Smooth muscle cell (in vitro differentiated cells): ENCODE results near the gene C17orf67. TPM values are rescaled to one million over a fixed set of nuclear protein-coding genes. Genes with fewer than 3 reads are reported as not detected.

ENCODE experiments used
- DNase-seq: peaks from one replicate; lab custom pipeline; 2025; ENCODE audit not compliant: unreplicated experiment; lab: John Stamatoyannopoulos, UW
- H2AFZ ChIP-seq: fragments of 200-600 bp; sonication (generic); 2 replicates; pipeline ENCODE4 v1.6.0; 2016; ENCODE audit warnings: antibody characterized with exemption, low read depth, mild to moderate bottlenecking
- H3F3A ChIP-seq: fragments of 200-600 bp; sonication (generic); 2 replicates; pipeline ENCODE4 v1.6.0; 2017; ENCODE audit warnings: antibody characterized with exemption, low read depth
- H3K27ac ChIP-seq: fragments of 200-600 bp; sonication (generic); 2 replicates; pipeline ENCODE4 v1.5.1; 2016; ENCODE audit warnings: low read depth, mild to moderate bottlenecking
- H3K27me3 ChIP-seq: fragments of 200-600 bp; sonication (generic); 2 replicates; pipeline ENCODE4 v1.6.1; 2016; ENCODE audit warnings: low read depth, mild to moderate bottlenecking
- H3K36me3 ChIP-seq: fragments of 200-600 bp; sonication (generic); 2 replicates; pipeline ENCODE4 v1.5.1; 2016; ENCODE audit warnings: low read depth
- H3K4me1 ChIP-seq: fragments of 200-600 bp; sonication (generic); 2 replicates; pipeline ENCODE4 v1.5.1; 2016; ENCODE audit warnings: low read depth
- H3K4me2 ChIP-seq: fragments of 200-600 bp; sonication (generic); 2 replicates; pipeline ENCODE4 v1.6.0; 2016; ENCODE audit warnings: mild to moderate bottlenecking
- H3K4me3 ChIP-seq: fragments of 200-600 bp; sonication (generic); 2 replicates; pipeline ENCODE4 v1.5.1; 2016; ENCODE audit warnings: mild to moderate bottlenecking
- H3K79me2 ChIP-seq: fragments of 200-600 bp; sonication (generic); 2 replicates; pipeline ENCODE4 v1.6.0; 2016; ENCODE audit warnings: low read depth, mild to moderate bottlenecking
- H3K9ac ChIP-seq: fragments of 200-600 bp; sonication (generic); 2 replicates; pipeline ENCODE4 v1.6.0; 2016; ENCODE audit warnings: low read depth
- H3K9me3 ChIP-seq: fragments of 200-600 bp; sonication (generic); replicated peaks from 2 replicates; pipeline ENCODE4 v1.5.1; 2016; ENCODE audit warnings: low read depth
- H4K20me1 ChIP-seq: fragments of 200-600 bp; sonication (generic); 2 replicates; pipeline ENCODE4 v1.6.0; 2016; ENCODE audit warnings: low read depth
- WGBS: methylation state at CpG from one replicate; pipeline ENCODE4 v1.1.7; 2016; ENCODE audit warnings: low lambda C conversion rate; 5-methylcytosine and 5-hydroxymethylcytosine counted together
- polyA plus RNA-seq: library from polyadenylated mRNA; unstranded; fragments of >200 nt; fragmentation: Nextera tagmentation; extraction: Ambion mirVana; gene quantifications from 2 replicates; pipeline ENCODE4 v1.2.1, GENCODE V29; 2016
- total RNA-seq: library from RNA; depleted of rRNA; stranded (reverse); fragments of >200 nt; gene quantifications from 2 replicates; pipeline ENCODE4 v1.2.3, GENCODE V29; 2014
- TF ChIP-seq, protein P1 (sequence below): fragments of 200-600 bp; sonication (generic); IDR thresholded peaks from 2 replicates; pipeline ENCODE4 v1.5.1; 2017; ENCODE audit warnings: borderline replicate concordance, mild to moderate bottlenecking, antibody characterized with exemption; ENCODE audit not compliant: insufficient read depth, poor library complexity, severe bottlenecking

The C17orf67 gene
- total and polyA plus RNA-seq, 2 experiments from 2014 or later = 0.47 TPM; not detected in 1

DNA sequence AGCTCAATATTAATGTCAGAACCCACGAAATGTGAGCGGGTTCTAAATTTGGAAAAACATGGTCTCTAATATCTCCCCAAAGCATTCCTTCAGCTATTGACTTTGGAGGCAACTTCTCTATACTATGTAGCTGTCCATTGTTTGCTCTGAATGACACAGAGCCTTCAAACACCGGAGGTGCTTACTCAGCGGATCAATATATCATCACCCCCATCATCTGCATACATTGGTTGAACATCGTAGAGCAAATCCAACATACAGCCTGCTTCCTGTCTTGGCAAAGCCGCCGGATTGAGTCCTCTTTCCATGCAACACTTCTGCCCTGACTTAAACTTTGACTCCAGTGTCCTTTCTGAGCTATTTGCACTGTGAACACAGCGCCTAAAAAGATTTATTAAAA, 61.3 kb downstream of the C17orf67 start:
- Histone ChIP-seq H3K9me3 (no peaks in the 10 kb centered on the region), H3K4me1 (no peaks in the 10 kb centered on the region), H3F3A (no peaks in the 10 kb centered on the region), H3K4me3 (no peak overlapping the region), H3K79me2 (no peaks in the 10 kb centered on the region), H3K27me3 (no peaks in the 10 kb centered on the region), H3K9ac (no peak overlapping the region), H3K27ac (no peak overlapping the region), H4K20me1 (no peaks in the 10 kb centered on the region), H3K36me3 (no peaks in the 10 kb centered on the region), H3K4me2 (no peak overlapping the region), H2AFZ (no peak overlapping the region)
- WGBS = 81% methylated on average over 8 of the region's 8 CpGs
- DNase-seq = no peak
- TF ChIP-seq, protein P1, sequence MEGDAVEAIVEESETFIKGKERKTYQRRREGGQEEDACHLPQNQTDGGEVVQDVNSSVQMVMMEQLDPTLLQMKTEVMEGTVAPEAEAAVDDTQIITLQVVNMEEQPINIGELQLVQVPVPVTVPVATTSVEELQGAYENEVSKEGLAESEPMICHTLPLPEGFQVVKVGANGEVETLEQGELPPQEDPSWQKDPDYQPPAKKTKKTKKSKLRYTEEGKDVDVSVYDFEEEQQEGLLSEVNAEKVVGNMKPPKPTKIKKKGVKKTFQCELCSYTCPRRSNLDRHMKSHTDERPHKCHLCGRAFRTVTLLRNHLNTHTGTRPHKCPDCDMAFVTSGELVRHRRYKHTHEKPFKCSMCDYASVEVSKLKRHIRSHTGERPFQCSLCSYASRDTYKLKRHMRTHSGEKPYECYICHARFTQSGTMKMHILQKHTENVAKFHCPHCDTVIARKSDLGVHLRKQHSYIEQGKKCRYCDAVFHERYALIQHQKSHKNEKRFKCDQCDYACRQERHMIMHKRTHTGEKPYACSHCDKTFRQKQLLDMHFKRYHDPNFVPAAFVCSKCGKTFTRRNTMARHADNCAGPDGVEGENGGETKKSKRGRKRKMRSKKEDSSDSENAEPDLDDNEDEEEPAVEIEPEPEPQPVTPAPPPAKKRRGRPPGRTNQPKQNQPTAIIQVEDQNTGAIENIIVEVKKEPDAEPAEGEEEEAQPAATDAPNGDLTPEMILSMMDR = no peak

DNA sequence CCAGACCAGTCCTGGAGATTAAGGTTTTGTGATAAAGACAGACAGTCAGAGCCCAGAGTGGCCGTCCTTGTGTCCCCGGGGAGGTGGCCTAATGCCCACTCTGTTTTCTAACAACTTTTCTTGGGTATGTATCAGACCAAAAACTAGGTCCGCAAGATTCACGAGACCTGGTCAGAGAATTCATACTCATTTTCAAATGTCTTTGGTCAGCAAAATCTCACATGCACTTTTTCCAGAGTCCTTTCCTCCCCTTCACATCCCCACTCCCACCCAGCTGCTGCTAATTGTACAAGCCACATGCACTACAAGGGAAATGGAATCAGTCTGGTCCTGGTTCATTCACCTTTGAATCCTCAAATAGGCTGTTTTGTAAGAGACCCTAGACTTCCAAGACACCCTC, 61.7 kb downstream of the C17orf67 start:
- TF ChIP-seq, protein P1 = no peak
- DNase-seq = no peak
- no peaks in the 10 kb centered on the region for H4K20me1 ChIP-seq
- H3K4me3 ChIP-seq = no peak overlapping the region
- no peak overlapping the region for H2AFZ ChIP-seq
- no peak overlapping the region for H3K9ac ChIP-seq
- no peak overlapping the region for H3K4me2 ChIP-seq
- no peaks in the 10 kb centered on the region for H3K79me2 ChIP-seq
- H3F3A ChIP-seq = no peaks in the 10 kb centered on the region
- 79% methylated on average over 4 of the region's 4 CpGs for WGBS
- H3K36me3 ChIP-seq = no peaks in the 10 kb centered on the region
- no peaks in the 10 kb centered on the region for H3K4me1 ChIP-seq
- H3K27me3 ChIP-seq = no peaks in the 10 kb centered on the region
- no peak overlapping the region for H3K27ac ChIP-seq
- H3K9me3 ChIP-seq = no peaks in the 10 kb centered on the region

DNA sequence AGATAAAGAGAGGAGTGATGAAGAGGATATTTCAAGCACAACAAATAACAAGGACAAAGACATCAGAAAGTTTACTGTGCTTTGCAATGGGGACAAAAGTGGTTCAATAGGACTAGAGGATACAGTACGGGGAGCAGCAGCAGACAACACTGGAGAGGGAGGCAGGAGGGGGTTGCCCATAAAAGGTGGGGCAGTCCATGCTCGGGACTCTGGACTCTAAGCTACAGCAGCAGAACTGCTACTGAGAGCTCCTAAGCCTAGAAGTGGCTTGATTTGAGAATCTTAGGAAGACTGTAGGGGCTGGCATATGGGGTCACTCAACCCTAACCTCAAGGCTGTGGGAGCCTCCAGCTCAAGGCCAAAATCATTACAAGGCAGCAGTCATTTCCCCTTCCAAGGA, 62.2 kb downstream of the C17orf67 start:
- no peaks in the 10 kb centered on the region for H4K20me1 ChIP-seq

DNA sequence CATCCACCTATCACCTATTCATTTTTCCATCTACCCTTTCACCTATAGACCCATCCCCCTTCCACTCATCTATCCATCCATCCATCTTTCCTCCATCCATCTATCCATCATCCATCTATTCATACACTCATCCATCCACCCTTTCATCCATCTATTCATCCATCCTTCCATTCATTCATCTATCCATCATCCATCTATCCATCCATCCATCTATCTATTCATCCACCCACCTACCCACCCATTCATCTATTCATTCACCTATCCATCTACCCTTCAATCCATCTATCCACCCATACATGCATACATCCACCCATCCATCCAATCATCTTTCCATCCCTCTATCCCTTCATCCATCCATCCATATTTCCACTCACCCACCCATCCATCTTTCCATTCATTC, 63.3 kb downstream of the C17orf67 start:
- Histone ChIP-seq H3K4me3 (no peak overlapping the region), H3F3A (no peaks in the 10 kb centered on the region), H3K79me2 (no peaks in the 10 kb centered on the region), H3K9ac (no peak overlapping the region), H3K27ac (no peak overlapping the region), H4K20me1 (no peaks in the 10 kb centered on the region), H3K4me2 (no peak overlapping the region), H3K36me3 (no peaks in the 10 kb centered on the region), H3K9me3 (no peaks in the 10 kb centered on the region), H3K4me1 (no peaks in the 10 kb centered on the region), H3K27me3 (peaks cover 3% of the 10 kb centered on the region), H2AFZ (no peak overlapping the region)
- DNase-seq = no peak
- TF ChIP-seq, protein P1 = no peak

More for the DNA sequence above, 62.2 kb downstream of the C17orf67 start:
- Histone ChIP-seq H3K9me3 (no peaks in the 10 kb centered on the region), H3K36me3 (no peaks in the 10 kb centered on the region), H3K4me3 (no peak overlapping the region), H3K4me2 (no peak overlapping the region), H3K27me3 (no peaks in the 10 kb centered on the region), H3K79me2 (no peaks in the 10 kb centered on the region), H3F3A (no peaks in the 10 kb centered on the region), H3K27ac (no peak overlapping the region), H3K9ac (no peak overlapping the region), H2AFZ (no peak overlapping the region), H3K4me1 (no peaks in the 10 kb centered on the region)
- WGBS = 61% methylated on average over 2 of the region's 2 CpGs
- TF ChIP-seq, protein P1 = no peak
- DNase-seq = no peak
